Posterior cingulate gyrus (tissue), 11 donors: ENCODE results near the gene PDP2.

Source experiments
- DNase-seq, 10 donors: peaks; one replicate each; pipeline versions ENCODE4 v3.0.0 to v3.0.0-alpha.2; 2020 to 2021; ENCODE audit warnings: mixed read lengths in 3 of 10
- intact Hi-C: fragments of 100-400 bp; cut with DNase I; formaldehyde crosslinking; loops from one replicate; pipeline ENCODE4 v1.15.1; 2023

PDP2 gene

DNA sequence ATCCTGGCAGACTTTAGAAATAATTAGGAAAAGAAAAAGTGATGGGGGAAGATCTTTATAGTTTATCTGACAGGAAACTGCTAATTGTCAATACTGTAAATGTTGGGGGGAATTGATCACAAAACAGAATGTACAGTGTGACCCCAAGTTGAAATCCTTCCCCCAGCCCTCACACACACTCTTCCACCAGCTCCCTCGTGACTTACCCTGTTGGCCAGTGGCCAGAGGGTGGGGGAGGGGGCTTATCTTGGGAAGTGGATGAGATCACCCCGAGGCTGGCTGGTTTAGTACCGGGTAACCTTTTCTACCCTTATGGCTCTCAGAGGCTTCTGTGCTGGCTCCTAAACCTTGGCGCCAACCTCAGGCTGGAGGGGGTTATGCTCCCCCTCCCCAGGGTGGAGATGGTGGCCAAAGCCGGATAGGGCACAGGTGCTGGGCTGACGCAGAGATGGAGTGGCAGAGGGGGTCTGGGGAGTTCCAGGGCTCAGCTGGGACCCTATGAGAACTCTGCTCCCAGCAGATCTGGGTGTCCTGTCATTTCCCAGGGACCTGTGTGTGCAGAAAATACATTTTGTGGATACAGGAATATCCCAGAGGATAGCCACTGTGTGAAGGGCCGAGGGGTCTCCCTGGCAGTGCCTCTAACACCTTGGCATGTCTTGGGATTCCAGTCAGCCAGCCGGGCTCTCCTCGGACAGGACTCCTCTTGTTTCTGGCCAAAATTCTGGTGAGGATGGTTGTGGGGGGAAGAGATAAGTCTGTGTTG lies 19.8 kb downstream of the PDP2 start:
- DNase-seq, result peak in 2 of 10 donors; percentile 59 to 69

DNA sequence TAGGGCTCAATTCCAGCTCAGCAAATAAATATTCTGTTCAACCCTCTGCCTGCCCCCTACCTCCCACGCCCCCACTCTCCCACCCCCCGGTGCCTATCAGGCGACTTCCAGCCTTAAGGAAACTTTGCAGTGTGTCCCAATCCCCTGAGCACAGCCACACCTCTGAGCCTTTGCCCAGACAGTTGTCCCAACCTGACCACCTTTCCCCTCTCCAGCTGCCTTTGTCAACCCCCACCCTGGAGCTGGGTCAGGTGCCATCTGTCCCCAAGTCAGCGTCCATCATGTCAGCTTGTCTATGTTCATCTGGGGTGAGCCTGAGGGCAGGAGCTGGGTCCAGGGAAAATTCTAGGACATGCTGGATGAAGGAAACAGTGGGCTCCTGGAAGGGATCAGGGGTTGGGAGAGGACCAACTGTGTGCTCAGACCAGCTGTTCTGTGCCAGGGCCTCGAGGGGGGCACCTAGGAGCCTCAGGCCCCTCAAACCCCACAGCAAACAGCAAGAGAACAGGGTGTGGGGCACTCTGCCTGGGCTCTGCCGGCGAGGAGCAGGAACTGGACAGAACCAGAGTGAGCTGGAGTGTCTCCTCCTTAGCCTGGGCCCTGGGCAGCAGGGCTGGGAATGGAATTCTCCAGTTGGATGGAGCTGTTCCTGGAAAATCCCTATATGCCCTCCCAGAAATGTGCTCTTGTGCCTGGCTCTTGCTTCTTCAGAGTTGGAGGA lies 20.6 kb downstream of the PDP2 start:
- peak in 2 of 10 donors; percentile 57 to 60 for DNase-seq
- intact Hi-C loops, result no loop called here

More for the DNA sequence above, 19.8 kb downstream of the PDP2 start:
- intact Hi-C loops, result loop anchor here (5.0 kb wide), 1 partner anchor 32 kb away; the partner anchor contains the start of gene CIAO2B

DNA sequence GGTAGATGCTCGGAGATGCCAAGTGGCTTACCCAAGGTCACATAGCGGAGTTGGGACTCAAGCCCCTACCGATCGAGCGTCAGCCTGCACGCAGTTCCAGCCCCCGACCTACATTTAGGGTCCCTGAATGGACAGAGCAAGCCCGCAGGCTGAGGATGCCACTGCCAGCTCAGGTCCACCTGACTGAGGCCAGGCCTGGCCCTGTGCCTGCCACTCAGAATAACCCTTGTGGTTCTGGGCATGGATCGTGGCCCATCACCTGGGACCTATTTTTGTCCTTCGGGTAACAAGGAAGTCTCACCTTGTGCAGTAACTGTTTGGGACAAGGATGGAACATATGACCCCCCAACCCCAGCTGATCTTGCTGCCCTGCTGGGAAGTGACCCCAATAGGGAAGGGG lies 21.3 kb downstream of the PDP2 start:
- peak in 2 of 10 donors; percentile 25 to 50 for DNase-seq
- intact Hi-C loops, result no loop called here

DNA sequence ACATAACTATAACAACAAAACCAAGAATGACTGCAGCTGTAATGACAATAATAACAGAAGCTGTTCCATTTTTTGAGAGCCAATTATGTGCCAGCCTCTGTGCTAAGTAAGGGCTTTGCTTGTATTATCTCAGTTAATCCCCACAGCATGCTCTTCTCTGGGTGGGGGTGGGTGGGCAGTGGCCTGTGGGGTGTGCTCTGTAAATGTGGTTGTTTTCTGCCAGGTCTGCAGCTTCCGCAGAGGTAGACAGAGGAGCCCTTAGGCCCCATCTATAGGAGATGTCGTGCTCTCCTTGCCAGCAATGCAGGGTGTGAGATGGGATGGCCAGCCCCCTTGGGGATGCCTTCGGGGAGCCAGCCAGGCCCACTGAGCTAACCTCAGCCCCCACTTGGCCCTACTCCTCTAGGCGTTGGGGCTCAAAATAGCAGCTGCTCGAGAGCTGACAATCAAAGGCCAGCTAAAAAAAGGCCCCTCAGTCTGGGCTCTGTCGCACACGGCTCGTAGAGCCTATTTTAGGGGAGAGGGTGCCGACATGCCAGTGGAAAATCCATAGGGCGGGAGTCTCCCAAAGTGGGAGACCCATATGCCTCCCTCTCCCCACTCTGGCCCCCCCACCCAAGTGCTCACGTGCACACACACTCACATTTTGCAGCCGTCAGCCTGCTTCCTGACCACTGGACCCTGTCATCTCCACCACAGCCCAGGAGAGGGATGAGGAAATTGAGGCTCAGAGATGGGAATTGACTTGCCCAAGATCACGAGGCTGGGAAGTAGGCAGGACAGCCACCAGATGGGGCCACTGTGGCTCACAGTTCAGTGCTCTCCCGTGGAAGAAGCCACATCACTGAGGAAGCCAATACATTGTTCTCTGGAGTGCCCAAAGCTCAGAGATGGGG lies 22.6 kb downstream of the PDP2 start:
- peak in 2 of 10 donors; percentile 33 to 48 for DNase-seq
- intact Hi-C loops, result no loop called here

DNA sequence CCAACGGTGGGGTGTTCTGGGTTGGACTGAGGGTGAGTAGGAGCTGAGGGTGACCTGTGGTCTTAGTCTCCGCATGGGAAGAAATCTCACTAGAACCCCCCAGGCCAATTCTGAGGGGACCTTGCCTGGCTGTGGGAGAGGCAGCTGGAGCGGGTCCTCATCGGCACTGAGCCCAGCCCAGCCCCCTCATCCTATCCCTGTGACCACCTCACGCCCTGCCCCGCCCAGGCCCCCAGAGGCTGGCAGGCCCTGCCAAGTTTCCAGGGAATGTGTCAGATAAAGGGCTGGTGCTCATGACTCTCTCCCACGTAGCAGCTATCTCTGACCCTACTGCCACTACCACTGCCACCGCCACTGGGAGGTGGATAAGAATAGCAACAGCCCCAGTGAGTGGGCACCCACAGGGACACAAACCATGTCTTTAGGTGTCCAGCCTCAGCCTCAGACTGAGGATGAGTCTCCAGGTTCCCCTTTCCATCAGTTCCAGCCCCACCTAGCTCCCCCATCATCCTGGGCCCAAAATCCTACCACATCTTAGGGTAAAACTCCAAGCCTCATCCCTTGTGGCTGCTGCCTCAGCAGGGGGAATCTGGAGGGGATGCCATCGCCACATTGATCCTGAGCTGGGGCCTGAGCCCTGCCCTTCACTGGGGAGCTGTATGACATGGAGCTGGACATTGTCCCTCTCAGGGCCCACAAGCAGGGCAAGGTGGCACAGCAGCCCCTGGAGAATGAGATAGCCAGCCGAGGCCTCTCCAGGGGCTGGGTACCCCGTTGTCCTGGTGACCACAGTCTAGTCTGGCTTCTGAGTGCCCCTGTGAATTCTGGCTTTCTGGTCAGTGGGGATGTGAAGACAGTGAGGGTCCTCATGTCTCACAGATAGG lies 23.5 kb downstream of the PDP2 start:
- intact Hi-C loops, result no loop called here
- DNase-seq, result peak in 2 of 10 donors; percentile 59 to 67

DNA sequence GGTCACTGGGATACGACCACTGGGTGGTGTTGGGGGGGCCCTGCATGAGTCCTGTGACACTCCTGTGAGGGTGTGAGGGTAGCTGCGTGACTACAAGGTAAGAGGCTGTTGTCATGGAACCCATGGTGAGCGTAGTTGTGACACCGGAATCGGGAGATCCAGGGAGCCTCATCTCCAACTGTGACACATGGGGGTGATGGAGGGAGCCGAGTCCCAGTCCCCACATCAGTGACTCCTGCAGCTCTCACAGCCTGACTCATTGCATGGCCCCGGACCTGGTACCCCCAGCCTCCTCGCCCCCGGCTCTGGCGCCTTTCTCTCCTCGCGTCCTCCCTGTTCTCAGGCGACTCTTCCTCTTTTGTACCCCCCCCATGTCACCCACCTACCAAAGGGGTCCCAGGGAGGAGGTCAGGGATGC lies 24.1 kb downstream of the PDP2 start:
- intact Hi-C loops, result no loop called here

DNA sequence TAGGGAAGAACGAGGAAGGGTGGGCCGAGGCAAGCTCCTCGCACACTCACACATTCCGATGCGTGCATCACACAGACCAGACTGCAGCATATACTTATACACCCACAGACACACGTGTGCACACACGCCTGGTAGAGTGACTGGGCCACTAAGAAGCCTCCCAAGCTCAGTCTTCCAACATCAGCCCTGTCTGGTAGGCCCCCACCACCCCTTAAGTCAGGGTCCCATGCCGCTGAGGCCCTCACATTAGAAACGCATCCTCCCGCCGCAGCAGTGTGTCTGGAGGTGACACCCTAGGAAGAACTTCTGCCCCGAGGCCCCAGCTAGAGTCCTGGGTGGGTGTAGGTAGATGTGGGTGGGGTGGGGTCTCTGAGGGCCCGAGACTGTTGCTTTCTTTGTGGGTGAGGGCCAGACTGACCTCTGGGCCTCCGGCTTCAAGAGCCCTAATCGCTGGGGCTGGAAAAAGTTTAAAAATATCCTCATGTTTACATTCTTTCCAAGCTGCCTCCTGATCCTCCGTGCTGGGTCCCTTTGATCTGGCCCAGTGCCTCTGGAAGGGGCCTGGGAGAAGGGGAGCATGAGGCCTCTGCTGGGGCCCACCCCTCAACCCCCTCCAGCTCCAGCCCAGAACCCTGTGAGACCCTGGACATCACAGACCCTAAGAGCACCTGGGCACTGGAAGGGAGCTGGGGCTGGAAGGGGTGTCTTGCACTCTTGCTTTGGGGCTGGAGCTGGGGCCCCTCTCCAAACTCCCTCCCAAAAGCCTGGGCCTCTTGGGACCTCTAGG lies 24.7 kb downstream of the PDP2 start:
- intact Hi-C loops, result no loop called here
- DNase-seq, result peak in 2 of 10 donors; percentile 43 to 50

More for the DNA sequence above, 24.1 kb downstream of the PDP2 start:
- peak in 1 of 10 donors; percentile 33 for DNase-seq

DNA sequence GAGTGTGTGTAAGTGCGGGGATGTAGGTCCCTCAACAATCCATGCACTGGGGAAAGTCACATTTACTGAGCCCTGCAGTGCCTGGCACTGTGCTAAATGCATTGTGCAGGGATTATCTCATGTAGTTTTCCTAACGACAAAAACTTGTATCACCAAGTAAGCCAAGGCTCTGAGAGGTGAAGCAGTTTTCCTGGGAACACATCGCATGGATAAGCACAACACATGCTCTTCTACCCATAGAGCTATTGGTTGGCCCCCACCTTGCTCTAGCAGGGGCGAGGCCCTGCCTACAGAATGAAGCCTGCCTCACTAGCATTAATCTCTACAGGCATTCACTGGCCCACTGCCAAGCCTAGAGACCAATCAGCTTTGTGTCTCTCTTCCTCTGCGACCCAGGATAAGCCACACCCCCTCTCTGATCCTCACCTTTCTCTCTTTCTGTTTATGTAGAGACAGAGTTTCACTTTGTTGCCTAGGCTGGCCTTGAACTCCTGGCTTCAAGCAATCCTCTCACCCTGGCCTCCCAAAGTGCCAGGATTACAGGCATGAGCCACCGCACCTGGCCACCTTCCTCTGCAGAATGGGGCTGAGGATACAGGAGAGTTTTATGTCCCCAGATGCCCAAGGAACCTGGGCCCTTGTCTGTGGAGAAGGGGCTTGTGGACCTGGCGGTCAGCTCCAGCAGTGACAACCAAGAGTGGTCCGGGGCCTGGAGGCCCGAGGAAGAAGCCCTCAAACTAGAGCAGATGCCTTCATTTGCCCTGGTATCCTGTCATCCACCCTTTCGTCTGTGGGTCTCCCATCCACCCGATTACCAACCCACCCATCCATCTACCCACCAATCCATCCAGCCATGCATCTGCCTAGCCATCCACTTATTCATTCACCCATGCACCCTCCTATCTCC lies 25.6 kb downstream of the PDP2 start:
- DNase-seq, result peak in 2 of 10 donors; percentile 26 to 61
- intact Hi-C loops, result no loop called here

DNA sequence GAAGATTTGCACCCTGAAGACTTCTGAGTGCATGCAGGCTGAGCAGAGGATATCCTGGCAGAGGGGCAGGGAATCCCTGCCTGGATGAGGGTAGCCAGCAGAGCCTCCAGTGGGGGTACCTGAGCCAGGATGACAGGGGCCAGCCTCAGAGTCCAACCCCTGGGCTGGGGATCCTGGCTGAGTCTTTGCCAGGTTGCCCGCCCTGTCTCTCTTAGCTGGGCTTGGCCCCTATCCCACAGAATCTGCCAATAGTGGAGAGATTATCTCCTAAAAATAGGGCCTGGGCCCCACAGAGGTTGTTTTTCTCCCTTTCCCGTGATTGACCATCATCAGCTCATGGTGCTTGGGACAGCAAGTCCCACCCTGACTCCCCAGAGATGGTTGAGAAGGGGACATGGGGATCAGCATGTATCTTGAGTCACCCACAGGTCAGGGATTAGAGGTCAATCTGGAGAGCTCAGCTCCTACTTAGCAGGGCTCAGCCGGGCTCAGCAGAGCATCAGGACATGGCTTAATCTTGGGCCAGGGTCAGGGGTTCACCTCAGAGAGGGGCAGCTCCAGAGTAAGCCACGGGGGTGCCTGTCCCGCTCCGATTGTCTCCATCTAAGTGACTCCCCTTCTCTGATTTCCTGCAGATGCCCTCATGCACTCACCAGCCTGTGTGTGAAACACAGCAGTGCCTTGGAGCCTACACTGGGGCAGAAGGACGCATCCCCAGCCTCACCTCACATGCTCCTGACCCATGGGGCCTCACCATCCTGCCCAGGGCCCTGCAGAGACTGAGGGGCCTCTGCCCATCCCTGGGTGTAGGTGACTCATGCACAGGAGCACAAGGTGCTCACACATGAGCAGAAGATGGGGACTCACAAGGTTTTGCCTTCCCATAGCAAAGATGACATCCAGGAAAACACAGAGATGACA lies 26.9 kb downstream of the PDP2 start:
- intact Hi-C loops, result no loop called here
- peak in 2 of 10 donors; percentile 55 to 60 for DNase-seq

DNA sequence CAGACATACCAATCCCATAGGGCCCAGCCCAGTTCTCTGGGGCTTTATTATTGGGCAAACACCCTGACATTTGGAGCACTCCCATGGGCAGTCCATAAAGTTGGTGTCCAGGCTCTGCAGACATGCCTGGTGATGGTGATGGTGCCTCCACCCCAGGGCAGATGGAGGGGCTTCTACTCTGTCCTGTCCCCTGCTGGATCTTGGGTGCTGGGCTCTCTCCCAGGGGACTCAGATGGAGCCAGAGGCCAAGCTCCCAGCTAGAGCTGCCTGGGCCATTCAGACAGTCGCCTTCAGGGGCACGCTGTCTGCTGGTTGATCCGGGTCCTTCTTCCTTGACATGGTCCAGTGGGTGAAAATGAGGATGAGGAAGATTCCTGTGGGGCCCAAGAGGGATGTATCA lies 27.8 kb downstream of the PDP2 start:
- DNase-seq, result peak in 2 of 10 donors; percentile 43 to 61
- intact Hi-C loops, result no loop called here

DNA sequence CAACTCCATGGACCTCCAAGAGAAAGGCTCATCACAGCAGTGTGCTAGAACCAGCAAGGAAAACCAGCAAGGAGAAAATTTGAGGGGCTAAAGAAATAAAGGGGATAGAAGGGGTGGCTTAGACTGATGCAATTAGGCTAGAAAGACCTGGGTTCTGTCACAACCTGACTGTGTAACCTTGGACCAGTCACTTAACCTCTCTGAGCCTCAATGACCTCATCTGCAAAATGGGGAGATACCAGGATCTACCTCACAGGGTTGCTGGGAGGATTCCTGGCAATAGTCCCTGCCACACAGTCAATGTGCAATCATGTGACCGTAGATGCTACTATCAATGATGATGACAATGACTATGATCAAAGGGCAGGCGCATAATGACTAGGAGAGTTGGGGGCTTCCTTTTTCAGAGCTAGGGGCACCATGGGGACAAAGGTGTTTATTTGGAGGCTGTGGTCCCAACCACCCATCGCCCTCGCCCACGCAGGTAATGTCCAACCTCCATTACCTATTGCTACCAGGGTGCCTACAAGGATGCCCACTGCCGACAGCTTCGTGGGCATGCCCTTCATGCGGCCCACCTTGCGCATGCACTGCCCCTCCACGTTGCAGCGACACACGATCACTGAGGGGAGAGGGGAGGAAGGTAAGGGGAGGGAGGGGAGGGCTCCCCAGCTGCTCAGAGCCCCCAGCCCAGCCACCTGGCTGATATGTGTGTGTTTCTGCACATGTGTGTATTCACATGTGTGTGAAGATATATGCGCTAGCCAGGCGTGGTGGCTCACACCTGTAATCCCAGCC lies 28.6 kb downstream of the PDP2 start:
- intact Hi-C loops, result no loop called here
- peak in 1 of 10 donors; percentile 26 for DNase-seq

DNA sequence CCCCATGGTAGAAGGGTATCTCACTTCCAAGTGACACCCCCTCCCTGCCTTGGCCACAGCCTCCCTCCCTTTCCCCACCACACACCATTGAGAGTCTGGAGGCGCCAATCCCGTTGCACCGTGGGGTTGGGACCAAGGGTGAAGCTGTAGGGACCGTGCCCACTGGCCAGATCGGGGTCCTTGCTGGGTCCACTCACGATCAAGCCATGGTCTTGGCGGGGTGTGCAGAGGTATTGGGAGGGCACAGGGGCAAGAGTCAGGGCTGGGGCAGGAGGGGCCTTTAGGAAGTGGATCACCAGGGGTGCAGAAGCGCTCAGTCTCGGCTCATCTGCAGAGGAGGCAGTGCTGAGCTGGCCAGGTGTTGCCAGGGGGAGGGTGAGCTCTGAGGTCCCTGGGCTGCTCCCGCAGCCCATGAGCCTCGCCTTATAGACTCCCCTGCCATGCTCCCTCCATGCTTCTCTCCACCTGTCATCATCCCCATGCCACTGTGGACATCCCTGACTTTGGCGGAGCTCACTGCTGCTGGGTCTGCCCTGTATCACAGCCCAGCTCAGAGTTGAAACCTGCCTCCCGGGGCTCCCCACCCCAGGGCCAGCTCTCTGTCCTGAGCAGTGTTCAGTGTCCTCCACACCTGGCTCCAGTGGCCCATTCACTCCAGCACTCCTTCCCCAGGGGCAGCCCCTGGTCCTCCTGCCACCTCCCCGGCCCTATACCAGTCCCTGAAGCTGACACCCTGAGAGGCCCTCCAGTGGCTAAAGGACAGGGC lies 30.0 kb downstream of the PDP2 start:
- peak in 2 of 10 donors; percentile 62 to 75 for DNase-seq
- intact Hi-C loops, result no loop called here

DNA sequence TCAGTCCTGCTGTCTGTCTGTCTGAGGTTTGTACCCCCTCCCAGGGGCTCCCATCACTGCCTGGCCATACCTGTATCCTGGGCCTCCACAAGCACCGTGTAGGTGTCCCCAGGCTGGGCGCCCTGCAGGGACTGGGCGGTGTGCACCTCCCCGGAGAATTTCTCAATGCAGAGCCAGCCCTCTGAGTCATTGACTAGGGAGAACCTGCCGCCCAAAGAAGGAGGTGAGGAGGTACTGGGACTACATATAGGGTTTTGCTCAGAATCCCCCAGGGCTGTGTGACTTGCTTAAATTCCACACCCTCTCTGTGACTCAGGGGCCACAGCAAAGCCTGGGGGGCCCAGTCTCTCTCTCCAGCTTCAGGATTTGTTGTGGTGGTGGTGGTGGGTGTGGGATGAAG lies 30.8 kb downstream of the PDP2 start:
- peak in 2 of 10 donors; percentile 25 to 39 for DNase-seq
- intact Hi-C loops, result no loop called here

DNA sequence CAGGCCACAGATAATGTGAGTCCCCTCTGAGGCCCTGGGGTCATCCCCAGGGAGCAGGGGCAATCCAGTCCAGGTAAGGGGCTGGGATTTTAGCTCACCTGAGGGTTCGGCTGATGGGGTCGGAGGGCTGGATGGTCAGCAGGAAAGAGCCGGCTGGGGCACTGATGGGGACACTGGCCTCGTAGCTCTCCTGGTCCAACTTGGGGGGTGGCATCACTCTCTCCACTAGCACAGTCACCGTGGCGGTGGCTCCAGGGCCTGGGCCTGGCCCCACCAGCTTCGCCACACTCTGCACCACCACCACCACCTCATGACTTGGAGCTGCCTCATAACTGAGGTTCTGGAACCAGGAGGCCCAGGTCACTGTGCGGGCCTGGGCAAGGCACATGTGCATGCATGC lies 31.5 kb downstream of the PDP2 start:
- peak in 1 of 10 donors; percentile 63 for DNase-seq
- intact Hi-C loops, result no loop called here

DNA sequence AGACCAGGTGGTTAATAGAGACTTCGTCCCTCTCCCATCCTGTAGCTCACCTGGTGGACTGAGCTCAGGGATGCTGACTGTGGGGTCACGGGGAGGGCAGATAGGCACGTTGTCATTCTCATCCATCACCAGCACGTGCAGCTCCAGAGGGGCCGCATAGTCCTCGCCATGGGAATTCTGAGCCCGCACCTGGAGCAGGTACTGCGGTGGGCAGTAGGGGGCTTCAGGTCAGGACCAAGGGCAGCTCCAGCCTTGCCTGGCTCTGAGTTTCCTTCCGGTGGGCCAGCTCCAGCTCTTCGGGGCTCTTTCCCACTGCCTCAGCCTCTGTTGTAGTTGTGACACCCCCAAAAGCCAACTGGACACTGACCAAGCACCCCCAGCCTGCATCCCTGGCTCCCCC lies 32.8 kb downstream of the PDP2 start:
- intact Hi-C loops, result no loop called here
- no peak for DNase-seq
